Measurements from ENCODE around the gene SUPT3H.

- TF ChIP-seq CTCF (conservative IDR thresholded peaks at IDR 0.05) (no peak), ZFX (IDR thresholded peaks at IDR 0.05) (no peak)
These were observed 416.8 kb downstream of the SUPT3H start for GRCh38 chr6:44960898-44961297.
